GM21717 (cell line): ENCODE results near the gene KDM4B.

Experiments
- ATAC-seq: cut with Tn5 transposase; IDR thresholded peaks from one replicate; pipeline ENCODE4 v1.9.1; 2021; ENCODE audit warnings: mild to moderate bottlenecking, moderate library complexity; ENCODE audit not compliant: unreplicated experiment

Gene KDM4B

GRCh38 chr19:5132206-5132560 is 163.3 kb downstream of the KDM4B start:
- no peak for ATAC-seq

- ATAC-seq = no peak
Observed at GRCh38 chr19:5132698-5133651, 164.1 kb downstream of the KDM4B start.

GRCh38 chr19:5133986-5134595 is 165.2 kb downstream of the KDM4B start:
- no peak for ATAC-seq

- no peak for ATAC-seq
Observed at GRCh38 chr19:5134691-5135090, 165.8 kb downstream of the KDM4B start.

GRCh38 chr19:5136073-5136855 is 167.4 kb downstream of the KDM4B start:
- ATAC-seq = no peak

DNA sequence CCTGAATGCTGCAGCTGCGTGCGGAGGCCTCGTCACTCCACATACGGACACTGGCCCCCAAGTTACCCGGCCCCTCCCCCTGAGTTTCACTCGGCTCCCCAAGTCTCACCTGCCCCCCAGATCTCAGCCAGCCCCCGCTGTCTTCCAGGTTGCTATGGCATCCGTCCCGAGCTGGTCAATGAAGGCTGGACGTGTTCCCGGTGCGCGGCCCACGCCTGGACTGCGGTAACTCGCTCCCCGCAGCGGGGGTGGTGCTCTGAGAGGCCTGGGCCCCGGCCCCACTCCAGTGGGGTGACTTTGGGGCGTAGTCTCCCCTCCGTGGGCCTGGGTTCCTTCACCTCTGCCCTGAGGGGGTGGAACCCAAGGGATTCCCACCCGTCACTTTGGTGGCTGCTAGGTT is 168.2 kb downstream of the KDM4B start:
- ATAC-seq = no peak

DNA sequence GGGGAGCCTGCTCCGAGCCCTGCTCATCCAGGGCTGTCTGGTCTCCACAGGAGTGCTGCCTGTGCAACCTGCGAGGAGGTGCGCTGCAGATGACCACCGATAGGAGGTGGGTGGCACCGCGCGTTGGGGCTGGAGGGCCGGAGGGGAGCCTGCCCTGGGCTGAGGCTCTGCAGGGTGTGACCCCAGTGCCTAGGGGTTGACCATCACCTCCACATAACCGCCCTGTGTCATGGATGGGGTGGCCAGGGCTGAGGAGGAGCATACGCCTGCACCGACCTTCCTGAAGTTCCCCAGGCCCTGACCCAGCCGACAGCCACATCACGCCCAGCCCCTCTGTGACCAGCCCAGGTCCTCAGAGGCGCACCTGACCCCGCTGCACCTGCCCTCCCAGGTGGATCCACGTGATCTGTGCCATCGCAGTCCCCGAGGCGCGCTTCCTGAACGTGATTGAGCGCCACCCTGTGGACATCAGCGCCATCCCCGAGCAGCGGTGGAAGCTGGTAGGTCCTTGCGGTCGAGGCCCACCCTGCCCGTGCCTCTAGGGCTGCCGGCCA is 168.7 kb downstream of the KDM4B start:
- no peak for ATAC-seq

DNA sequence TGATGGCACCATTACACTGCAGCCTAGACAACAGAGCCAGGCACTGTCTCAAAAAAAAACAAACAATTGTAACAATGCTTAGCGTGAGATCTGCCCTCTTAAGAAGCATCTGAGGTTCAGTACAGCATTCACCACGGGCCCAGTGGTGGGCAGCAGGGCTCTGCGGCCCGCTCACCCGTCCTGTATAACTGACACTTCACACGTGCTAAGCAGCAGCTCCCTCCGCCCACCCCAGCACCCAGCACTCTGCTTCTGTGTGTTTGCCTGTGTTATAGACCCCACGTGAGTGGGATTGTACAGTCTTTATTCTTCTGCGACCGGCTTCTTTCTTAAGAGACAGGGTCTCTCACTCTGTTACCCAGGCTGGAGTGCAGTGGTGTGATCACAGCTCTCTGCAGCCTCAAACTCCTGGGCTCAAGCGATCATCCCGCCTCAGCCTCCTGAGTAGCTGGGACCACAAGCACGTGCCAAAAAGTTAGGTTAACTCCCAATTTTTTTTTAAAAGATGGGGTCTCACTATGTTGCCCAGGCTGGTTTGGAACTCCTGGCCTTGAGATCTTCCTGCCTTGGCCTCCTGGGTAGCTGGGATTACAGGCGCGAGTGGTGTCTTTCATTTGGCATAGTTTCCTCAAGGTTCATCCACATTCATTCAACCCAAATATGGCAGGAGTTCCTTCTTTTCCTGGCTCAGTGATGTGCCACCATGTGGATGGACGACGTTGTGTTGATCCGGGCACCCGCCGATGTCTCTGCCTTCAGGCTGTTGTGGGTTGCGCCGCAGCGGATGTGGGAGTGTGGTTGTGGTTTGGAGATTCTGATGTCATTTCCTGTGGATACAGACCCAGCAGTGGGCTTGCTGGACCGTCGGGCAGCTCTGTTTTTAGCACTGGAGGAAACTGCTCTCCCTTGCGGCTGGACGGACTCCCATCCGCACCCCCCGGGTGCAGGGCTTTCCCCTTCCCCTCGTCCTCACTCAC is 170.0 kb downstream of the KDM4B start:
- no peak for ATAC-seq

DNA sequence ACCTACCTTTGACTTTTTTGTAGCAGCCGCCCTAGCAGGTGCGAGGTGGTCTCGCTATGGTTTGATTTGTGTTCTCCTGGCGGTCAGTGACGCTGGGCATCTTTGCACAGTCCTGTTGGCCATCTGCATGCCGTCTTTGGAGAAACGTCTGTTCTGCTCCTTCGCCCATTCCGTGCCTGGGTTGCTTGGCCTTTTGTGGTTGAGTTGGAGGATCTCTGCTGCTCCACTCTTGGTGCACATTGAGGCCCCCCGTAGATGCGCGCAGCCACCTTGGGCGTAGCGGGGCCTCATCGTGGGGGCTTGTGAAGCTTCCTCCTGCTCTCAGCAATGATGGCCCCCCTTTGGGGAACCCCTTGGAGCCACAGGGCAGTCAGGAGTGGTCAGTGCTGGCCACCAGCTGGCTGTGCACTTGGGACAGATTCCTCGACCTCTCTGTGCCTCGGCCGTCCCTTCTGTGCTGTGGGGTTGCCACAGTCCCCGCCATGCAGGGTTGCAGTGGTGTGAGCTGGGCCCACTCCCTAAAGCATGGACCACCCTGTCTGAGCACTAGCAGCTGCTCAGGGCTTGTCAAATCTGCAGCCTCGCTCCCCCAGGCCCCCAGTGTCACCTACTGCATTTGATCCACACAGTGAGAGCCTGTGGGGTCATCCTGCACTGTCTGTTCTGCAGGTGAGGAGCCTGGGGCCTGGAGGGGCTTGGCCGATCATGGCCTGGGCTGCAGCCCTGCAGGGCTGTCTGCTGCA is 170.8 kb downstream of the KDM4B start:
- no peak for ATAC-seq

DNA sequence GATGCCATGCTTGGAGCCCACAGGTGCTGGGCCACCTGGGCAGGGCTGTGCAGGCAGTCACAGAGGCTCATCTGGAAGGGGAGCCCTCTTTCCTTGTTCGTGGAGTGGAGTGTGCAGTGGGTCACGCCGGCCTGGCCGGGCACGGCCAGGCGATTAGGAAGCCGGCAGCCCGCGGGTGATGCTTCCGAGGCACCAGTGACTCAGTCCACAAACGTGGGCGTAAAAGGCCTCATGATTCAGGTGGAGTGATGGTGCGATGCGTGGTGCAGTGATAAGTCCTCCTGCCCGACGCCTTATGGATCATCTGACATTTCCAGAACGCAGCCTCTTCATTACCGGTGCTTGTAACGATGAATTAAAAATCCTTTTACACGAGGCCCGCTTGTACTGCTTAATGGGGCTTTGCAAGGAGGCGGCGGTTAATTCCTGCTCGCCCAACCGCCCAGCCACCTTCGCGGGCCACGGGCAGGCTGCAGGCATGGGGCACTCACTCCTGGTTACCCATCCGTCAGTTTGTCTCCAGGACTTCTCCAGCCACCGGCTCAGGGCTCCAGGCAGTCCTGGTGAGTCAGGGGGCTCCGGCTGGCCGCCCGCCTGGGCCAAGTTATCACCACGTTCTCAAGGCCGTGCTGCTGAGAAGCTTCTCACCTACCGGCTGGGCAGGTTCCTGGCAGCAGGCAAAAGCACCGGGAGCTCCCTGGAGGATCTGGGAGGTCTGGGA is 172.4 kb downstream of the KDM4B start:
- no peak for ATAC-seq

DNA sequence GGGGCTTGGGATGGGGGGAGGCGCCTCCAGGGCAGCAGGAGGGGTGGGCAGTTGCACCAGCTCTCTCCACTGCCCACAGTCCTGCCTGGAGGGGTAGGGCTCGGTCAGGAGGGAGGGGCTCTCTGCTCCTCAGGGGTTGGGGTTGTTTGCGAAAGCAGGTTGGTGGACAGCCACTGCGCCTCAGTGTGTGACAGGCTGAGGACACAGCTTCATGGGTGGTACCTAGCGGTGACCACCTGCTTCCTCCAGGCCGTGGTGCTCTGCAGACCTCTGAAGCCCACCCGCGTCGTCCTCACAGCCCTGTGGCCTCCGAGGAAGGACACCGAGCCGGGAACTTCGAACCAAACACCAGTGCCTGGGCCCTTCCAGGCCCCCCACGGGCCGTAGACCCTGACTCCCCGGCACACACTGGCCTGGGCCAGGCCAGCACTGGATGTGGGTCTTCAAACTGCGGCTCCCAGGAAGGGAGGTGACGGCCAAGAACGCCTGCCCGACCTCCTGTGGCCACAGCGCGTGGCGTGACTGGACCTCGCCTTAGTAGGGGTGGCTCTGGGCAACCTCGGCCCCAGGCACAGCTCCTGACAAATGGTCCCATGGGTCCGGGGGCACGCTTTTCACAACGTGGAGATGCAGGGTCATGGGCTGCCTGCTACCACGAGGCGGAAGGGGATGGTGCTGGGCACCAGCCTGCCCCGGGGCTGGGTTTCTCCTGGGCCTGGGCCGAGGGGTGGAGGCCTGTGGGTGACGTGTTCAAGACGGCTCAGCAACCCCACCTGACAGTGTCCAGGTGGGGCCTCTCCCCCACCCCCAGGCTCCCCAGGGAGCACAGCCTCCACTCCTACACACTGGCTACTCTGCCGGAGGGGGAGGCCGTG is 173.2 kb downstream of the KDM4B start:
- ATAC-seq = no peak

DNA sequence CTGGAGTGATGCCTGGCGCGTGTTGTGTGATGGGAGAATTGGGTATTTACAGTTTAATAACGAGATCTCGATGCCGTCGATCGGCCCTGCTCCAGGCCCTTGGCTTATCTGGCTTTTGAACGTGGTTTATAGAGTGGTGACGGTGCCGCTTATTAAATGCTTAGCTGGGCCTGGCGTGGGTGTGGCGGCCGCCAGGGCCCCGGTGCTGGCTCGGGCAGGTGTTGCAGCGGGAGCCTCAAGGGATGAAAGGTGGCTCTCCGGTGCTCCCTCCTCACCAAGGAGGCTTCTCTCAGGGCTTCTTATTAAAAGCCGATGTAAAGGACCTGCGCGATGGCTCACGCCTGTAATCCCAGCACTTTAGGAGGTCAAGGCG is 173.8 kb downstream of the KDM4B start:
- ATAC-seq = no peak

DNA sequence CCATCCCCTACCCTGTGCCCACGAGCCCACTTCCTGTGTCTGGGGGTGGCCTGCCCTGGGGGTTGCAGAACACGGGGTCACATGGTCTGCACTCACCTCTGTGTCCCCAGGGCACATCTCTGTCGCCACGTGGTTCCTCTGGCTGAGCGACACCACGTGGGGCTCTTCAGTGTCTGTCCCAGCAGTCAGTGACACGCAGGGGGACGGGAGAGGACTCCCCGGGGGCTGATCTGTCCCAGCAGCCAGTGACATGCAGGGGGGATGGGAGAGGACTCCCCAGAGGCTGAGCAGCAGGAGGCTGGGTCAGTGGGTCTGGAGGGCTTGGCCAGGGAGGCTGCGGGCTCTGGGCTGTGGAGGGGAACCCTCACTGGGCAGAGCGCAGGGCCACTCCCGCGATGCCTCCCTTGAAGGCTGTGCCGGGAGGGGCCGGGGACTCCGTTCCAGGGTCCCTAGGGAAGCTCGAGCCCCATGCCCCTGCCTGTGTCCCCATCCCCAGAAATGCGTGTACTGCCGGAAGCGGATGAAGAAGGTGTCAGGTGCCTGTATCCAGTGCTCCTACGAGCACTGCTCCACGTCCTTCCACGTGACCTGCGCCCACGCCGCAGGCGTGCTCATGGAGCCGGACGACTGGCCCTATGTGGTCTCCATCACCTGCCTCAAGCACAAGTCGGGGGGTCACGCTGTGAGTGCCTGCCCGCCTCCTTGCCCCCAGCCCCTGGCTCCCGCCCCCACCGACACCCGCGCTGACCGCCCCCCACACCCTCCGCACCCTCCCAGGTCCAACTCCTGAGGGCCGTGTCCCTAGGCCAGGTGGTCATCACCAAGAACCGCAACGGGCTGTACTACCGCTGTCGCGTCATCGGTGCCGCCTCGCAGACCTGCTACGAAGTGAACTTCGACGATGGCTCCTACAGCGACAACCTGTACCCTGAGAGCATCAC is 174.8 kb downstream of the KDM4B start:
- no peak for ATAC-seq

DNA sequence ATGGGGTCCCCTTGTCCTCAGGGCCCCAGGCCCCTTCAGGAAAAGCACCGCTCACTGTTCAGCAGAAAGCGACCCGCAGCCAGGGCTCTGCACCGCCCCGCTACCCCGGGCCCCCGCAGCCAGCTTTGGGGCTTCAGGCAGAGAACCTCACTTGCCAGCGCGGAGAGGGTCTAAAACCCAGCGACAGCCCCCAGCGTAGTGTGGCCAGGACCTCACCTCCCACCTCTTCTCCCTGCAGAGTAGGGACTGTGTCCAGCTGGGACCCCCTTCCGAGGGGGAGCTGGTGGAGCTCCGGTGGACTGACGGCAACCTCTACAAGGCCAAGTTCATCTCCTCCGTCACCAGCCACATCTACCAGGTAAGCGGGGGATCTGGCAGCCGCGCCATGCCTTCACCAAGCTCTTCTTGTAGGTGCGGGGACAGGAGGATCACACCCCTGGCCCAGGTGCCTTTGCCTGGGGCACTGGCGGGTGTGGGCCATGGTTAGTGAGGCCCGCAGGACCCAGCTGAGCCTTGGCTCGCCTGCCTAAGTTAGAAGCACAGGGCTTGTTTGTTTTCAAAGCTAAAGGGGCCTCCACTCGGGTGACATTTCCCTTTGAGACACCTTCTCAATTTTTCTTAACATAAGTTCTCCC is 175.7 kb downstream of the KDM4B start:
- ATAC-seq = no peak

DNA sequence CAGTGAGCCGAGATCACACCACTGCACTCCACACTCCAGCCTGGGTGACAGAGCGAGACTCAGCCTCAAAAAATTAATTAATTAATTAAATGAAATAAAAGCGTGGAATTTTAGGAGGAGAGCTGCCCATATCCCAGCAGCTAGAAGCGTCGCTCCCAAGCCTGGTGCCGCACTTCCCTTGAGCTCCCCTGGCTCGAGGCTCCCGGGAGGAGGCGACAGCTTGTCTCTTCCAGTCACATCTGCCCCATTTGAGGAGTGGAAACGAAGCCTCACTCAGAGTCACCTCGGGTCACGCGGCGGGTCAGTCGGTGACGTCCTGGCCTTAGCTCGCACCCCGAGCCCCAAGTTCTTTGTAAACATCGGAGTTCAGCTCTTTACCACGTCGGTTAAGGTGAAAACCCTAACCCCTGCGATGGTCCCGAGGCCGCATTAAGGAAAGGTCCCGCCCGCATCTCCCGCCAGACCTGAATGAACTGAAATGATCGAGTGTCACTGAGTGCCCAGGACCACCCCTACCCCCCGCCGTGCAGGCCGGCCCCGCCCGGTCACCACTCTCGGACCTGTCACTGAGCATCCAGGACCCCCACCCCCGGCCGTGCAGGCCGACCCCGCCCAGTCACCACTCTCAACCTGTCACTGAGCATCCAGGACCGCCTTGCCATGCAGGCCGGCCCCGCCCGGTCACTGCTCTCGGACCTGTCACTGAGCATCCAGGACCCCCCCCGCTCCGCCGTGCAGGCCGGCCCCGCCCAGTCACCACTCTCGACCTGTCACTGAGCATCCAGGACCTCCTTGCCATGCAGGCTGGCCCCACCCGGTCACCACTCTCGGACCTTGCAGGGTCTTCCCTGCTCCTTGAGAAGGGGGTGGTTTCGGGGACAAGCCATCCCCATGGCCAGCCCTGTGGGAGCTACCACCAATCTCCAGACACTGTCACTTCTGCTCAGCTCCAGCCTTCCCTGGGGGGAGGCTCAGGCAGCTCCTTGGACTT is 176.9 kb downstream of the KDM4B start:
- ATAC-seq = no peak
